GM21619 (cell line): ENCODE results near the gene NAA38.
A peak's percentile ranks its signal among the peaks of the same experiment; 100 is the strongest.

Source experiments
- ATAC-seq: cut with Tn5 transposase; IDR thresholded peaks from one replicate; pipeline ENCODE4 v1.9.1; 2021; ENCODE audit not compliant: unreplicated experiment

The NAA38 gene

DNA sequence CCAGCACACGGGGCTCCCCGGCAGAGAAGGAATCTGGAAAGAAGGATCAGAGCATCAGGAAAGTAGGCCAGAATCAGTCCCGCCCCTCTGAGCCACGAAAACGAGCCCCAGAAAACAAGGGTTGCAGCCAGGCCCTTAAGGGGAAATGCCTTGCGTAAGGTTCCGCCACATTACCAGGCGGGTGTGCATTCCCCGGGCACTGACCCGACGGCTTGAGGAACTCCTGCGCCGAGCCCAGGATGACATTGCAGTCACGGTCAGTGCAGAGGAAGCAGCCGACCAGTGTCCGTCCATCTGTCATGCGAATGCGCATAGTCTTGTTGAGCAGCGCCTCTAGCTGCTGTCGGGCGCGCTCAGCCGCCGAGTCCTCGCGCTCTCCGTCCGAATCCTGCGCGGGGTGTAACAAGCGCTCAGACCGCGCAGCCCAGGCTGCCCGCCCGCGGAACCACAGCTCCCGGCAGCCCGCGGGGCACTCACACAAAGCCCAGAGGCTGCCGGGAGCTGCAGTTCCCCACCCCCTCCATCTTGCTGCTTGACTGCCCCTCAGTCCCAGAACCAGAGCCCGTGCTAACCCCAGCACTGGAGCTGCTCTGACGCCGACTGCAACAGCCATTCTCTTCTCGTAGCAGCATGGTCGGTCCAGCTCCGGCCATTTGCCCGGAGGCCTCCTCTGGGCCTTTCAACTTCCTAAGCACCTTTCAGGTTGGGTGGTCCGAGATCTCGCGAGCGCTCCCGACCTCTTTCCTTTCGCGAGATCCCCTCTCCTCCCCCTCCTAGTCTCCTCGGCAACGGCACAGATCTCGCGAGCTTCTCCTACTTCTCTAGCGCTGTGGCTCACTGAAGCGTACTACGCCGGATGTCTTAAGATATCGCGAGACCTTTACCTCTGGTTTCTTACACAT is at the start of gene NAA38:
NAA38 (minus strand) TSS at position 749 of the 902 bp plus-strand sequence; CDS start at position 653, 96 bp downstream.
- ATAC-seq: peak; percentile 76

DNA sequence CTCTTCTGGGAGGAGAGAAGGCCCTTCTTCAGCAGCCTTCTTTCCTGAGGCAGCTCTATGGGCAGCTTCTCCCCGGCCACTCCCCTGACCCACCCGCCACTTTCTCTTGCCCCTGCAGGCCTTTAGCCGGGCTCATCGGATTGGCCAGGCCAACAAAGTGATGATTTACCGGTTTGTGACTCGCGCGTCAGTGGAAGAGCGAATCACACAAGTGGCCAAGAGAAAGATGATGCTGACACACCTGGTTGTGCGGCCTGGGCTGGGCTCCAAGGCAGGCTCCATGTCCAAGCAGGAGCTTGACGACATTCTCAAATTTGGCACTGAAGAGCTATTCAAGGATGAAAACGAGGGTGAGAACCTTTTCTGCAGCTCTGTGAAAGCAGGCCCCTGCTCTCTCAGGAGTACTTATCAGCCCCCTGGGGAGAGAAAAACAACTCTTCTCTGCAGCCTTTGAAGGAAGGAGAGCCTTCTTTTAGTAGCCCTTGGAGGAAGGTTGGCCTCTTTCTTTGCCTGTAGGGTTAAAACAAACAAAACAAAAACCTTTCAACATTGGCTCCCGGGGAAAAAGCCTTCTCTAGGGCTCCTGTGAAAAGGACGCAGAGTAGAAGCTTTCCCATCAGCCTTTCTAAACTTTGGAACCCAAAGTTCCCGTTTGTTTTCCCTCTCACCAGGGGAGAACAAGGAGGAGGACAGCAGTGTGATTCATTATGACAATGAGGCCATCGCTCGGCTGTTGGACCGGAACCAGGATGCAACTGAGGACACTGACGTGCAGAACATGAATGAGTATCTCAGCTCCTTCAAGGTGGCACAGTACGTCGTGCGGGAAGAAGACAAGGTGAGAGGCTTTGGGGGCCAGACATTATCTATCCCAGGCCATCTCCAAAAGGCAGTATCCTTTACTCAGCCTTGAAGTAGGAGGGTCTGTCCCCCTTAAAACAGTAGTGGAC is 46.1 kb upstream of the NAA38 start:
- no peak for ATAC-seq

GRCh38 chr17:7897773-7898172 is 40.4 kb upstream of the NAA38 start:
- ATAC-seq: no peak

DNA sequence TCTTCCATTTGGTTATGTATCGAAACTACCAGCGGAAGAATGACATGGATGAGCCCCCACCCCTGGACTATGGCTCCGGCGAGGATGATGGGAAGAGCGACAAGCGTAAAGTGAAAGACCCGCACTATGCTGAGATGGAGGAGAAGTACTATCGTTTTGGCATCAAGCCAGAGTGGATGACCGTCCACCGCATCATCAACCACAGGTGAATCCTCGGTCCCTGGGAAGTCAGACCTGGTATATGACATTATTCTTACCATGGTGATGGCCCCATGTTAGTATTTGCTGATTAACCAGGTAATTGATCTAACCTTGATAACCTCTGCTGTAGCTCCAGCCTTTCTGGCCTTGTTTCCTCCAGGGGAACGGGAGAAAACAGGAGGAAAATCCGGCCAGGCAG is 39.7 kb upstream of the NAA38 start:
- no peak for ATAC-seq

GRCh38 chr17:7894866-7895265 is 37.5 kb upstream of the NAA38 start:
- no peak for ATAC-seq

DNA sequence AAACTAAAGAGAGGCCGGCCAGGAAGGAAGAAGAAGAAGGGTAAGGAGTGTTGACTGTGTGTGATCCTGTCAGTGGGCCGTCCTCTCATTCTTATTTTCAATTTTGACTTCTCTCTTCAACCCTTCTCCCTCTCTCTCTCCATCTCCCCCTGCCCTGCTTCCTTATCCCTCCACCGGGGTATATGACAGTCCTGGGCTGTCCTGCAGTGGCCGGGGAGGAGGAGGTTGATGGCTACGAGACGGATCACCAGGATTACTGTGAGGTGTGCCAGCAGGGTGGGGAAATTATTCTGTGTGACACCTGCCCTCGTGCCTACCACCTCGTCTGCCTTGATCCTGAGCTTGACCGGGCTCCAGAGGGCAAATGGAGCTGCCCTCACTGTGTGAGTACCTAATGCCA is 36.9 kb upstream of the NAA38 start:
- ATAC-seq: no peak

GRCh38 chr17:7893187-7893880 is 36.0 kb upstream of the NAA38 start:
- no peak for ATAC-seq

DNA sequence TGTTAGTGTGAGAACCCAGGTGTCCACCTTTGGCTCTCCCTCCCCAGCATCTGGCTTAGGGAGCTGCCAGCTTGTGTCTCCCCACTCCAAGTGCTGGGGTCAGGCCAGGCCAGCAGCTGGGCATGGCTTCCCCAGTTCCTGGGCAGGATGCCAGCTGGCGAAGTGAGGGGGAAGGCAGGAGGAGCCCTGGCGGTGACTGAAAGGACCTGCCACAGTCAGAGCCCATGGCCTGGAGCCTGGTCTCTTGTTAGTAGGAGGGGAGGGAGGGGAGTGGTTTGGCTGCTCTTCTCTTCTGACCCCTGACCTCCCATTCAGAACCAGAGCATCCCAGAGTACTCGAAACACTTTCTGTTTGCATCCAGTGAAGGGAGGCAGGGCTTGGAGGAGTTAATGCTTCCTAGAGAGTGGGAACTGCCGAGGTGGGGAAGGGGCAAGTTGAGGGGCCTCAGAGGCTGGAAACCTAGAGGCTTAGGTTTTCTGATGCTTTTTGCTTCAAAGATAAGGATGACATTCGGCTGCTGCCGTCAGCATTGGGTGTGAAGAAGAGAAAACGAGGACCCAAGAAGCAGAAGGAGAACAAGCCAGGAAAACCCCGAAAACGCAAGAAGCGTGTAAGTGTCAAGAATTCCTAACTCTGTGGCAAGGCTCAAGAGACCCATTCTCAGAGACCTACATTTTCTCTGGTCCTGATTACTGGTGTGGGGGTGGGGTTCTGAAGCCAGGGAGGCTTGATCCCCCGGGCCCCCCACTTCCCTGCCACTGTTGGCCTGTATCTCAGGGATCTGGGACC is 32.0 kb upstream of the NAA38 start:
- no peak for ATAC-seq

GRCh38 chr17:7888184-7888920 is 31.0 kb upstream of the NAA38 start, which contains the start of gene CHD3:
TSS of gene CHD3 (plus strand) at chr17:7888789. CDS start at chr17:7889001, 212 bp downstream.
- no peak for ATAC-seq

DNA sequence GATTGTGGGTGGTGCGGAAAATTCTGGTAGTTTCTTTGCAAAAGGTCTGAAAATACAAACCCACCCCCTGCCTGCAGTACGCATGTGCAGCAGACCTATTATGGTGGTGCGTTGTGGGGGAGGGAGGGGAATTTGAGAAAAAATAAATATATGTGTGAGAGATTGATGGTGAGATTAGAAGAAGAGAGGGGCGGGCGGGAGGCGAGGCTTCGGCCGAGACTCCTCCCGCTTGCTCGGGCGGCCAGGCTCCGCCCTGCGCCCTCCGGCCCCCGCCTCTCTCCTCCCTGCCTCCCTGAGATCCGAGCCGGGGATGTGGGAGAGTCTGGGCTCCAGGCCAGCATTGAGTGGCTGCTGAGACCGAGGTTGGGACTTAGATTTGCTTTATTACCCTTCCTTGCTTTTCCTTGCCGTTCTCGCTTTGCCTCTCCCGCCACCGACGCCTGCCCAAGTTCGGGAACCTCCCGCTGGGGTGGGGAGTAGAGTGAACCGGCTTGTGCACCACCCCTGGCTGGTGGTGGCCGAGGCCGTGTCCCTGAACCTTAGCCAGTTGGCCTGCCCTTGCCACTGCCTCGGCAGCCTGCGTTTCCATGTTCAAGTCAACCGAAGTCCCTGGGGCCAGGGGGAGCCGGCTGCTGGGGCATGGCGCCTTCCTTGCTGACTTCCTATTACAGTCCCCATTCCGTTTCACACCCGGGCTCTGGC is 30.3 kb upstream of the NAA38 start:
- no peak for ATAC-seq

DNA sequence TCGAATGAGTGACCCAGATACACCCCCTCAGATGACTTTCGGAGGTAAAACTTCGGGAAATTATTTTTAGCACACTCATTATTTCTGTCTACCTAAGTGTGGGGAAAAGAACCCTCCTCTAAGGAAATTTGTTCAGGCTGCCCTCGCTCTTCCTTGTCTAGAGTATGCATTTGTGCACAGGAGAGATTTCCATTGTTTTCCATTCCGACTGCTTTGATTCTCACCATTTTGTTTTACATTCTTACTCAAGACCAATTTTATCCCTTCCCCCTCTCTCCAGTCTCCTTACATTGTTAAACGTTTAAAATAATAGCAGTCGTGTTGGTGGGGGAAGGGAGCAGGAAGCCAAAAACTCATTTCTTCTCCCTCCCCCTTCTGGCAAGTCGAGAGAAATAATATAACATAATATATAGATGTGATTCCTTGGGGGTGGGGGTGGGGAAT is 29.7 kb upstream of the NAA38 start:
- no peak for ATAC-seq

DNA sequence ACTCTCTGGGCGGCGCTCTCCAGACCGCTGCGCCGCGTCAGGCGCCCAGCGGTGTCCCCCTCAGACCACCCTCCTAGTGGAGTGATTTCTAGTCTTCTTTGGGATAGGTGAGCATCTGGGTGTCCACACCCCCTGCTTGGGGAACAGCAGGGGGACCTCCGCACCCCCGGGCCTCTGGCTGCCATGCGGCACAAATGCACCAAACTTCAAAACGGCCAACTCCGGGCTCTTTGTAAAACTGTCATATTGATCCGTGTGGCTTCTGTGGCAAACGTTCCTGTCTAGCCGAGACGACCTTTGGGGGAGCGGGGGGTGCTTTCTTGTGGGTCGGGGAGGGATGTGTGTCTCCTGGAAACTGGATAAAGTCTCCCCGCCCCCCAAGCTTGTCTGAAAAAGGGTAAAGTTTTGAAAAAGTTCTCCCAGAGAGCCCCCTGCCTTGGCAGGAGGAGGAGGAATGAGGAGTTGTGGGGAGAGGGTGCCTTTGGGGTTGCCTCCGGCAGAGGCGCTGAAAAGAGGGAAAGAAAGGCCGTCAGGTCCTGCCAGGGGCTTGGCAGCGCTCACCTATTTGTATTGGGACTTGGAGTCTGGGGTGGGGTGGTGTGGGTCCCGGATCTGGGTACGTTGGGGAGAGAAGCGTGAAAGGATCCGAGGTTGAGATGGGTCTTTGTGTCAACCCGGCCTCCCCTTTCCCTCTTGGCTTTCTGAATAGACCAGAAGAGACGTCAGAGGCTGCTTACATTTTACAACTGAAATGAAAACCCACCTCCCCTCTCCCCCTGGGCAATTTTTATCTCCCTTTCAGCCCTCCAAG is 29.1 kb upstream of the NAA38 start:
- no peak for ATAC-seq

- peak; percentile 38 for ATAC-seq
These were observed 28.2 kb upstream of the NAA38 start for GRCh38 chr17:7885367-7886226.

DNA sequence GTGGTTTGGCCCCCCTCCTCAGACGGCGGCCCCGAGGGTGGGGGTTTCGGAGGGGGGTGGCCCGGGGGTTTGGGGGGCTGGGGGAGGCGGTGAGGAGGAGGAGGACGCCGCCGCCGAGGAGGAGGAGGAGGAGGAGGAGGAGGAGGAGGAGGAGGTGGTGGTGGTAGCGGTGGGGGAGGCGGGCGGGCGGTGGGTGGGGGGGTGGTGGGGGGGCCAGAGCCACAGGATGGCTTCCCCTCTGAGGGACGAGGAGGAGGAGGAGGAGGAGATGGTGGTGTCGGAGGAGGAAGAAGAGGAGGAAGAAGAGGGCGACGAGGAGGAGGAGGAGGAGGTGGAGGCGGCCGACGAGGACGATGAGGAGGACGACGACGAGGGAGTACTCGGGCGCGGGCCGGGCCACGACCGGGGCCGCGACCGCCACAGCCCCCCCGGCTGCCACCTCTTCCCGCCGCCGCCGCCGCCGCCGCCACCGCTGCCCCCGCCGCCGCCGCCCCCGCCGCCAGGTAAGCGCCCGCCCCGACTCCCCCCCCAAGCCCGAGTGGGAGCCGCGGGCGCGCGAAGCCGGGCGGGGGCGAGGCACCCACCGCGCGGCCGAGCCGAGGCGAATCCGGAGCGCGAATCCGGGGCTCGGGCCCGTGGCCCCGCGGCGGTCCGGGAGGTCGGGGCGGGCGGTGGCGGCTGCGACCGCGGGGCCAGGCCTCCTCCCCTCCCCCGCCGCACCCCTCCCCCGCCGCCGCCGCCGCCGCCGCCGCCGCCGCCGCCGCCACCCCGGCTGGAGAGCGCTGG is 27.4 kb upstream of the NAA38 start:
- no peak for ATAC-seq

DNA sequence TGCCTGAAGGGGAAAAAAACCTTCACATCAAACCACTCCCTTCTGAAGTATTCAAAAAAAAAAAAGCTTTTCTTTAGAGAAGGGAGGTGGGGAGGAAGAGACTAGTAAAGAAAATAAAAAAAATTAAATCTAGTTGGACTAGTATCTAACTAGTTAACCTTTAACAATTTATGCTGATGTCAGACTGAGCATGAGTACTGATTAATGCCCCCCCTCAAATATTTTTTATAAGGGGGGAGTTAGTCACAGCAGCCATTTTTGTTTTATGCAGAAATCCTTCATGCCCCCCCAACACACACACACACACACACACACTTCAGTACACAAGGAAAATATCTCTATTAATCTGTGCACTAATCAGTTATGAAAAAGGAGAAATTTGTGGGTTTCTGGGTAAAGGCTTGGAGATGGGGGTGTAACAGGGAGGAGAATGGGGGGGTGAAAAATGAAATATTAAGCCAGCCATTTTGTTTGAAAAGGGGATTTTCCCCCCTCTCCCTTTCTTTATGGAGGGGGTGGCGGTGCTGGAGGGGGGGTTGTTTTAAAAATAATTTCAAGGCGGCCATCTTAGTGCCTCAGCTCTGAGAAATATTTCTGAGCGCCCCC is 26.5 kb upstream of the NAA38 start:
- no peak for ATAC-seq

- no peak for ATAC-seq
These were observed 25.3 kb upstream of the NAA38 start for GRCh38 chr17:7882629-7883028.
